ENCODE measurements around the gene C4orf54.

Gene C4orf54

GRCh38 chr4:99651811-99652485 is 5.7 kb downstream of the C4orf54 start:
- DNase-seq (ENCODE audit: low spot score): no peak

GRCh38 chr4:99651016-99651769 is 6.4 kb downstream of the C4orf54 start:
- no peak for DNase-seq (ENCODE audit: low spot score)

- DNase-seq (ENCODE audit: low spot score): no peak
Measured at GRCh38 chr4:99649778-99650177, 7.8 kb downstream of the C4orf54 start.

DNA sequence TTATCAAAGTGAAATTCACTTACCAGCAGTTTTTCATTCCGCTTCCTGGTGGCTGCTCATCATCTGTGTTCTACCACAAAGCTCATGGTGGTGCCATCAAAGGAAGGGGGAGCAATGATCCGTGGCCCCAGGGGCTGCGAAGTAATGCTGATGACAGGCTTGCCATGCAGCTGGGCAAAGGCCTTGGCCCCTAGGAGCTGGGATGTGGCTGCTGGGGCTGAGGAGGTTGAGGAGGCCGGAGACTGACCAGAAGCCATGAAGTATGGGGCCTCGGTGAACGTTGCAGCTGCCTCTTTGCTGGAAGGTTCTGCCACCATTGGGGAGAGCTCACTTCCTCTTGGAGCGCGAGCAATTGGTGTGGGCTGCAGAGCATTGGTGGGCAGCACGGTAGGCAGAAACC is 8.4 kb downstream of the C4orf54 start:
- DNase-seq (ENCODE audit: low spot score): no peak

- no peak for DNase-seq (ENCODE audit: low spot score)
Measured at GRCh38 chr4:99648321-99648720, 9.3 kb downstream of the C4orf54 start.

- no peak for DNase-seq (ENCODE audit: low spot score)
Measured at GRCh38 chr4:99647071-99647470, 10.6 kb downstream of the C4orf54 start.

- no peak for DNase-seq (ENCODE audit: low spot score)
Measured at GRCh38 chr4:99645638-99646037, 12.0 kb downstream of the C4orf54 start.

- DNase-seq (ENCODE audit: low spot score): no peak
Measured at GRCh38 chr4:99645036-99645435, 12.6 kb downstream of the C4orf54 start.

DNA sequence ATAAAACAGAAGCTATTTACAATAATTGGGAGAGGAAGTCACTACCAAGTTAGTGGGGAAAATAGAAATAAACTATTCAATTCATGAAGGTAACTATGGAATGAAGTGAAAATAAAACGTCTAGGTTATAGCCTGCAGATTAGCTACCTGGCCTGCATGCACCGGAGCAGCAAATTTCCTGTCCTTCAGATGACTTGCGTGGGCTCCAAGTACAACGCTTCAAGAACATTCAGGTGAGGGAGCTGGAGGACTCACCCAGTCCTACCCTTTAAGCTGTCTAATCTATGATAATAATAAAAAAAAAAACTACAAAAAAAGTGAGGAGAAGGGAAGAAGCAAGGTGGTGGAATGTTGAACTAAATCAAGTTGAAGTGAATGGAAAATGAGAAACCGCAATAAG is 13.2 kb downstream of the C4orf54 start:
- DNase-seq (ENCODE audit: low spot score): no peak

DNA sequence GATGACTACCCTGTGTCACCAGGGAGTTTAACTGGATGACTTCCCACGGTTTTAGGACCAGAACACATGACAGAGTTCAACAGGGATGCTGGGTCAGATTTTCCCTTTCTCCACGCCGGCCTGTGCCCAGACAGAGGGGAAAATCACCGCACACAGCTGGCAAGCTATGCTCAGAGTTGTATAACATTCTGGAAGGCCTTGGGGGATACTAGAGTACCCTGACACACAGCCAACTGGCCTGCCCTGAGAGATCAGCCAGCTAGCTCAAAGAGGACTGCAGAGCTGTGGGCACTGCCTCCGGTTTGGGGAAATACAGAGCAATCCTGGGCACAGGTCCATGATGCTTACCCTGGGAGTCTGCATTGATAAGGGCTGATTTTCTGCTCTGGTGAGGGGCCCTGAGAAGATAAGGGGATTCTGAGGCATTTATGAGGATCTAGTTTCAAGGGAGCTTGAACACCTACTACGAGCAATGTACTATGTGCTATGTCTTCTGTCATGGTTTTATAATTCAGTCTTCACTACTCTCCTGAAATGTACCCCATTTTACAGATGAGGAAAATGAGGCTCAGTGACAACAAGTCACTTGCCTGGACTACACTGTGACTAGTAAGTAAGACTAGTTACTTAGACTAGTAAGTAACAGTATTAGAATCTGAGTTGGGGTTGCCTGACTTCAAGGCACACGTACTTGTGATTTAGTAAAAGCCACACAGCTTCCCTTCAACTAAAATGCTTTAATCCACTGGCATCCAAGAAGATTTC is 14.7 kb downstream of the C4orf54 start:
- DNase-seq (ENCODE audit: low spot score): no peak

GRCh38 chr4:99640676-99641075 is 17.0 kb downstream of the C4orf54 start:
- no peak for DNase-seq (ENCODE audit: low spot score)

DNA sequence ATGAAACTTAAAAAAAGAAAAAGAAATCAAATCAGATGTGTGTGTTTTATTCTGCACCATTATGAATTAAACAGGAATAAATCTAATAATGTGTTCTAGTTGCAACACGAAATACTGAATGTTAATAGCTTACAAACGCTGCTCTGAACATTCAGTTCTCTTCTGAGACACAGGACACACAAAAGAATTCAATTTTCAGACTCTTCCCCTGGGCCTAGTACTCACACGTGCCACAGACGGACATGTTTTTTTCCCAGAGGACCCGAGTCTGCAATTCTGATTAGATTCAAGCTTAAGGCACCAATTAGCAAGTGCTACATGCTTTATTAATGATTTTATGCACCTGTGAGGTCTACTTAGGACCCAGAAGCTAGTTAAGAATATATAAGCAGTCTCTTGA is 20.5 kb downstream of the C4orf54 start:
- DNase-seq (ENCODE audit: low spot score): no peak

DNA sequence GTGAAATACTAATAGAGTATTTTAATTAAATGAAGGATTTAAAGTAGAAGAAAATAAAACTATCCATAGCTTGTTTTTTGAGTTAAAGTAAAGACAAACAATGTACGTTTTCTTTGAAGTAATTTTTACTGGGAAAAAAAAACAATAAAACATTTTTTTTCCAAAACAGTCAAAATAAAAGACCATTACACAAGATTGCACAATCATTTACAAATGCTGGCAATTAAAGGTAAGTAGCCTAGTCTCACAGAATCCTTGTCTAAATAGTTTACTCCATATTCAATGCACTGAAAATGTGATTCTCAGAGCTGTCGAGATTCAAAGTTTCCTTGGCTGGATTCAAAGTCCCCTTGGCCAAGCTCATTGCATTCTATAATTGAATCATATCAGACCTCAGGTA is 21.2 kb downstream of the C4orf54 start:
- no peak for DNase-seq (ENCODE audit: low spot score)

DNA sequence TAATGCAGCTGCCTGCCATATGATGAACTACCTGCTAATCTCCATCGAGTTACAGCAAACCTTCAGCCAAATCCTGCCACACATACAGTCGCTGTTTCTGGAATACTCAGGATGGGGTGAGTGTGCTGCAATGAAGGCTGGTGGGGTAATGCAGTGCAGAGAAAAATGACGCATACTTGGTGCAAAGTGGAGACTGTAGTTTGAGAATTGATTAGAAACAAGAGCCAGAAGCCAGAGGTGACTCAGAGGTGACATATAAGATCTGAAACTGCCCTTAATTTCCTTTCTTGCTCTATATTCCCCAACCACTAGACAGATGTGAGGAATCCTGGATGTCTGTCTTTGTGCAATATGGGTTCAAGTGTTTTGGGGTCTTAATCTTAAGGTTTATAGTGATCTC is 22.0 kb downstream of the C4orf54 start:
- no peak for DNase-seq (ENCODE audit: low spot score)

- no peak for DNase-seq (ENCODE audit: low spot score)
Measured at GRCh38 chr4:99634742-99635360, 22.8 kb downstream of the C4orf54 start.

DNA sequence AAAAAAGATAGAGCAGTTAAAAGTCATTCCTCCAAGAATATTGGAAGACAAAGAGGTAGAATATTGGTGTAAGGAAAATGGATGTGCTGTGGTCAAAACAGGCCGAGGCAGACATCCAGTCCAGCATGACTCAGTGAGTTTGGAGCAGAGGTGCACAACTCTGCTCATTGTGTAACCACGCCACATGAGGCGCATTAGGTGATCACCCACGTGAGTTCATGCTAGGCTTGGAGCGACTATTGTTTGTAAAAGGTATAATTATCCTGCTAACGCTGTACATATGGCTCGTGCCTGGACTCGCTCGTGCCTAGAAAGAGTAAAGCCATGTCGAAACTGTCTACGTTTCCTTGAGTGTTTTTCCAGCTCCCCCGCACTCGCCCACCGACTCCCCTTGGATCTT is 23.9 kb downstream of the C4orf54 start:
- DNase-seq (ENCODE audit: low spot score): no peak

DNA sequence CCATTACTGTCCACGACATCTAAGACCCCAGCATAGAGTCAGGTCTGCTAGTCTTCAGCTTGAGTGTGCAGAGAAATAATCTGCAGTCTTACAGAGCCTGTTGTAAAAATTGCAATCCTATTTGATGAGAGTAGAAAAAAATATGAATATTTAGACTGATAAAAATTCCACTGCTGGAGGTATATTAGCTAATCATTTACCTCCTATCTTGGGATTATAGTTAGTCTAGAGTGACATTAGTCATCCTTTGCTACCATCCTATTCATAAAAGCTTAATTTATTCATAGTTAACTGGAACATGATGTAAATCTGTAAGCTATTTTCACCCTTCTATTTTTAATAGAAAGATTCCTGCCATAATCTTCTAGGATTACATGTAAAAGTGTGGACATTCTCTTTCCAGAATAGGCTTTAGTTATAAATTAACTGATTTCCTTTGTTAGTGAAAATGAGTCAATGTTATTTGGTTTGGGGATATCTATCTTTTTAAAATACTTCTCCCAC is 26.7 kb downstream of the C4orf54 start:
- no peak for DNase-seq (ENCODE audit: low spot score)

- no peak for DNase-seq (ENCODE audit: low spot score)
Measured at GRCh38 chr4:99629962-99630554, 27.6 kb downstream of the C4orf54 start.

DNA sequence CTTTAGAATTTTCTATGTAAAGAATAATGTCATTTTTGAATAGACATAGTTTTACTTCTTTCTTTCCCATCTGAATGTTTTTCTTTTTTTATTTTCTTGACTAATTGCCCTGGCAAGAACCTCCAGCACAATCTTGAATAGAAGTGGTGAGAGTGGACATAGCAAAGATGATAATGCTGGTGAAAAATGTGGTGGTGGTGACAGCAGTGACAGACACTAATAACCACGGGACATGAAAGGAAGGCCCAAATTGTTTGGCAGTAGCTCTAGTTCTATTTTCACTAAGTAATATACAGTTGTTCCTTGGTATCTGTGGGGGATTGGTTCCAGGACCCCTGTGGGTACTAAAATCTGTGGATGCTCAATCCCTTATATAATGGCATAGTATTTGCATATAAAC is 29.6 kb downstream of the C4orf54 start:
- no peak for DNase-seq (ENCODE audit: low spot score)

- no peak for DNase-seq (ENCODE audit: low spot score)
Measured at GRCh38 chr4:99625369-99625768, 32.3 kb downstream of the C4orf54 start.

DNA sequence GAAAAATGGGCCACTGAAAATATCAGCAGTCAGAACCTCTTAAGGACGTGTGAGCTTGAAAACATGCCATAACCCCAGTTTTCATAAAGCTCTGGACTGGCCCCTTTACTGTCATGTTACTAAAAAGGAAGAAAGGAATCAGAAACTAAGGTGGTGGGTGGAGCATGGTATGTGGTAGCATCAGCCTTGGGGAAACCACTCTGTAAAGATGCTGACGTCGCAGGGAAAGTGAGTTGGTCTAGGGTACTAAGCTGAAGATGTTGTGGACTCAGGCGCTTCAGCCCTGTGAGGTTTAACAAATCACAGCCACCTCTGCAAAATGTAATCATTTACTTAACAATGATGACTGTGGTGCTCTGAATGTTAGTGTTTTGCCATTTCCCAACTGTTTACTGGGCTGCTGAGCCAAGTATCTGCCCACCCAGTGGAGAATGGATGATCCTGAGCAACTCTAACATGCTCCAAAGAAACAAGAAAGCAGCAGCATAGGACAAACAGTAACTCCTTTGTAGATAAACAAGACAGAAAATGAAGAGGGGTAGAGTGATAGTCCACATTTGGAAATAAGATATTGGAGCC is 33.4 kb downstream of the C4orf54 start:
- no peak for DNase-seq (ENCODE audit: low spot score)

DNA sequence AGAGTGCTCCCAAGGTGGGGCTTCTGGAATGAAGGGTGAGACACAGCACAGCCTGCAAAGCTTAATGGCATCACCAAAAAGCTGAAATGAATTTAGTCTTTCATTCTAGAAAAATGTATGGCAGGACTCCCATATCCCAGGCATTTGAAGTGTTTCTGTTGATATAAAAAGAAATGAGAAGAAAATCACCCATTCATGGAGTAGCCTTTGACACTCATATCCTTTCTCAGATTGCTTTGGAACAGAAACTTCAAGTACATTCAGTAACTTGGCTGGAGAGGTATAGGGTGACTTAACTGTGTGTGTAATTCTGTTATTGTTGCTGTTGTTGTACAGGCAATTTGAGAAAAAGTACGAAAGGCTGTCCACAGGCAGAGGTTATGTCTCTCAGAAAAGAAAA is 35.3 kb downstream of the C4orf54 start:
- DNase-seq (ENCODE audit: low spot score): no peak
